H9 (cell line): Measurements from ENCODE around the gene GOLGA8A. TPM values are rescaled to one million over a fixed set of nuclear protein-coding genes. Genes with fewer than 3 reads are reported as not detected.

ENCODE experiments used
- DNase-seq: peaks from one replicate; pipeline ENCODE4 v3.0.0-alpha.2; 2017
- H2AFZ ChIP-seq: one replicate; pipeline ENCODE4 v1.6.1; 2013; ENCODE audit warnings: mild to moderate bottlenecking, low read length, control low read depth, moderate library complexity
- H2AK5ac ChIP-seq: 2 replicates; pipeline ENCODE4 v1.6.1; 2013; ENCODE audit warnings: low read length, control low read depth, mixed read lengths; ENCODE audit not compliant: insufficient read length
- H2BK120ac ChIP-seq: one replicate; pipeline ENCODE4 v1.6.1; 2013; ENCODE audit warnings: low read depth, mild to moderate bottlenecking, low read length, control low read depth, inconsistent platforms; ENCODE audit not compliant: poor library complexity, severe bottlenecking
- H2BK12ac ChIP-seq: 2 replicates; pipeline ENCODE4 v1.6.1; 2013; ENCODE audit warnings: low read length, control low read depth, mixed read lengths, low read depth; ENCODE audit not compliant: insufficient read length
- H2BK15ac ChIP-seq: 2 replicates; pipeline ENCODE4 v1.6.1; 2013; ENCODE audit warnings: low read depth, low read length, control low read depth
- H2BK20ac ChIP-seq: one replicate; pipeline ENCODE4 v1.6.1; 2013; ENCODE audit warnings: low read depth, mild to moderate bottlenecking, low read length, control low read depth, inconsistent platforms; ENCODE audit not compliant: poor library complexity, severe bottlenecking
- H2BK5ac ChIP-seq: 2 replicates; pipeline ENCODE4 v1.6.1; 2013; ENCODE audit warnings: low read length, control low read depth, mixed read lengths; ENCODE audit not compliant: insufficient read length
- H3K14ac ChIP-seq: 2 replicates; pipeline ENCODE4 v1.6.1; 2013; ENCODE audit warnings: low read length, control low read depth; ENCODE audit not compliant: insufficient read depth
- H3K18ac ChIP-seq: 2 replicates; pipeline ENCODE4 v1.6.1; 2013; ENCODE audit warnings: low read depth, mild to moderate bottlenecking, mixed read lengths, low read length, control low read depth; ENCODE audit not compliant: insufficient read length
- H3K23ac ChIP-seq: 2 replicates; pipeline ENCODE4 v1.6.1; 2013; ENCODE audit warnings: low read length, control low read depth, mixed read lengths, low read depth; ENCODE audit not compliant: insufficient read length
- H3K23me2 ChIP-seq: 2 replicates; pipeline ENCODE4 v1.6.1; 2013; ENCODE audit warnings: low read depth, mild to moderate bottlenecking, mixed read lengths, low read length, control low read depth; ENCODE audit not compliant: insufficient read length, poor library complexity, severe bottlenecking
- H3K27ac ChIP-seq: 2 replicates; pipeline ENCODE4 v1.5.1; 2013; ENCODE audit warnings: low read length, control low read depth, mixed read lengths, low read depth; ENCODE audit not compliant: insufficient read length
- H3K27me3 ChIP-seq: 2 replicates; pipeline ENCODE4 v1.6.1; 2013; ENCODE audit warnings: low read length, control low read depth, inconsistent platforms; ENCODE audit not compliant: insufficient read depth
- H3K4ac ChIP-seq: 2 replicates; pipeline ENCODE4 v1.6.1; 2013; ENCODE audit warnings: low read depth, mild to moderate bottlenecking, control low read depth, inconsistent platforms, low read length, moderate library complexity
- H3K4me1 ChIP-seq: 2 replicates; pipeline ENCODE4 v1.6.1; 2013; ENCODE audit warnings: low read length, control low read depth, inconsistent platforms; ENCODE audit not compliant: insufficient read depth
- H3K4me2 ChIP-seq: 2 replicates; pipeline ENCODE4 v1.6.1; 2013; ENCODE audit warnings: low read length, control low read depth, mixed read lengths; ENCODE audit not compliant: insufficient read length, insufficient read depth
- H3K56ac ChIP-seq: 2 replicates; pipeline ENCODE4 v1.6.1; 2013; ENCODE audit warnings: low read depth, mild to moderate bottlenecking, mixed read lengths, low read length, control low read depth; ENCODE audit not compliant: insufficient read length
- H3K79me1 ChIP-seq: 2 replicates; pipeline ENCODE4 v1.6.1; 2013; ENCODE audit warnings: low read depth, mild to moderate bottlenecking, moderate library complexity, low read length, control low read depth, inconsistent platforms; ENCODE audit not compliant: insufficient read depth, poor library complexity, severe bottlenecking
- H3K79me2 ChIP-seq: 2 replicates; pipeline ENCODE4 v1.6.1; 2013; ENCODE audit warnings: low read length, control low read depth, inconsistent platforms; ENCODE audit not compliant: insufficient read depth
- H3K9ac ChIP-seq: 2 replicates; pipeline ENCODE4 v1.6.1; 2013; ENCODE audit warnings: low read length, control low read depth, mixed read lengths; ENCODE audit not compliant: insufficient read length; ENCODE audit errors: extremely low read depth
- H3K9me3 ChIP-seq: one replicate; pipeline ENCODE4 v1.6.1; 2013; ENCODE audit warnings: low read depth, low read length, inconsistent platforms; ENCODE audit not compliant: control insufficient read depth
- H3T11ph ChIP-seq: one replicate; pipeline ENCODE4 v1.6.1; 2013; ENCODE audit warnings: mild to moderate bottlenecking, low read length, control low read depth, inconsistent platforms
- H4K20me1 ChIP-seq: one replicate; pipeline ENCODE4 v1.6.1; 2013; ENCODE audit not compliant: control insufficient read depth, insufficient read length, insufficient read depth
- H4K5ac ChIP-seq: 2 replicates; pipeline ENCODE4 v1.6.1; 2013; ENCODE audit warnings: low read depth, mild to moderate bottlenecking, mixed read lengths, low read length, control low read depth; ENCODE audit not compliant: insufficient read length
- H4K8ac ChIP-seq: replicated peaks from 2 replicates; pipeline ENCODE4 v1.6.1; 2013; ENCODE audit warnings: low read length, control low read depth, mixed read lengths, low read depth; ENCODE audit not compliant: insufficient read length
- H4K91ac ChIP-seq: 2 replicates; pipeline ENCODE4 v1.6.1; 2013; ENCODE audit warnings: low read depth, mild to moderate bottlenecking, moderate library complexity, mixed read lengths, low read length, control low read depth; ENCODE audit not compliant: insufficient read length
- H3K27ac Mint-ChIP-seq, 3 experiments: 2 replicates in 2 of 3; 3 replicates in 1 of 3; pipeline ENCODE4 v1.8.0; 2020 to 2021; ENCODE audit warnings: mixed read lengths in 3 of 3, mild to moderate bottlenecking in 1 of 3, moderate library complexity in 1 of 3
- H3K27me3 Mint-ChIP-seq: 2 replicates; pipeline ENCODE4 v1.8.0; 2021; ENCODE audit warnings: low read depth, mild to moderate bottlenecking, moderate library complexity, mixed read lengths
- H3K36me3 Mint-ChIP-seq, 3 experiments: 2 replicates in 2 of 3; 3 replicates in 1 of 3; pipeline ENCODE4 v1.8.0; 2020 to 2021; ENCODE audit warnings: low read depth in 3 of 3, mixed read lengths in 3 of 3; ENCODE audit not compliant: insufficient read depth in 1 of 3
- H3K4me1 Mint-ChIP-seq, 2 experiments: 2 replicates each; pipeline ENCODE4 v1.8.0; 2020; ENCODE audit warnings: mixed read lengths in 2 of 2
- H3K4me3 Mint-ChIP-seq, 2 experiments: 2 replicates in 1 of 2; 3 replicates in 1 of 2; pipeline ENCODE4 v1.8.0; 2020 to 2021; ENCODE audit warnings: mild to moderate bottlenecking in 2 of 2, mixed read lengths in 2 of 2, moderate library complexity in 1 of 2
- H3K9me3 Mint-ChIP-seq, 2 experiments: 2 replicates in 1 of 2; 3 replicates in 1 of 2; pipeline ENCODE4 v1.8.0; 2020; ENCODE audit warnings: mild to moderate bottlenecking in 2 of 2, mixed read lengths in 2 of 2, moderate library complexity in 1 of 2
- WGBS: extraction: QIAGEN DNeasy Blood & Tissue Kit; methylation state at CpG from one replicate; pipeline ENCODE4 v1.1.7; 2013; ENCODE audit warnings: missing lambda C conversion rate, low lambda C conversion rate, mixed read lengths; ENCODE audit not compliant: insufficient read length; ENCODE audit errors: extremely low coverage; 5-methylcytosine and 5-hydroxymethylcytosine counted together
- total RNA-seq: library from RNA; stranded (reverse); gene quantifications from 2 replicates; pipeline ENCODE4 v1.2.1, GENCODE V29; 2021
- TF ChIP-seq, protein P1 (sequence below): fragments of 200-600 bp; sonication (generic); conservative IDR thresholded peaks from 3 replicates; pipeline ENCODE4 v1.8.0; 2021; ENCODE audit warnings: antibody characterized with exemption, mild to moderate bottlenecking

Gene GOLGA8A
- total RNA-seq, 1 experiment from 2014 or later, result 58.8 TPM

DNA sequence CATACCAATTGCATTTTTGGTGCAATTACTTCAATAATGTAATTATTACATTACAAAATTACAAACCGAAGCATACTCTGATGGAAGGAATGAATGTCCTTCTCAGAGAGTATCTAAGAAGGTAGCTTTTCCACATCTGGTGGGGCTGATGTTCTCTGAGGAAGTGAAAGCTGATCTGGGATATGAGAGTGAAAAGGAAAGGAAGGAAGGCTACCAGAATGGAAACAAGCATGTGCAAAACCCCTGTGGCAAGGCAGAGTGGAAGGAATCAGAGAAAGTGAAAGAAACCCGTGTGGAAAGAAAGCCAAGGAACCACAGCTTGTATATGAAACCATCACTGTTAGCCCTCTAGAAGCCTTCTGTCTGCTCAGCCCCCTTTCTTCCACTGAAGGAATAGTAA is 35.3 kb upstream of the GOLGA8A start:
- H3K27ac ChIP-seq, result no peak overlapping the region
- no CpG with 5 or more reads among the region's 2 CpGs for WGBS
- no peak overlapping the region for H2BK5ac ChIP-seq
- H2BK20ac ChIP-seq, result no peak overlapping the region
- peaks cover 6% of the 10 kb centered on the region; the same call in 1 of the 2 replicates for H3K27me3 Mint-ChIP-seq
- no peak overlapping the region for H3K27ac Mint-ChIP-seq
- TF ChIP-seq, protein P1, sequence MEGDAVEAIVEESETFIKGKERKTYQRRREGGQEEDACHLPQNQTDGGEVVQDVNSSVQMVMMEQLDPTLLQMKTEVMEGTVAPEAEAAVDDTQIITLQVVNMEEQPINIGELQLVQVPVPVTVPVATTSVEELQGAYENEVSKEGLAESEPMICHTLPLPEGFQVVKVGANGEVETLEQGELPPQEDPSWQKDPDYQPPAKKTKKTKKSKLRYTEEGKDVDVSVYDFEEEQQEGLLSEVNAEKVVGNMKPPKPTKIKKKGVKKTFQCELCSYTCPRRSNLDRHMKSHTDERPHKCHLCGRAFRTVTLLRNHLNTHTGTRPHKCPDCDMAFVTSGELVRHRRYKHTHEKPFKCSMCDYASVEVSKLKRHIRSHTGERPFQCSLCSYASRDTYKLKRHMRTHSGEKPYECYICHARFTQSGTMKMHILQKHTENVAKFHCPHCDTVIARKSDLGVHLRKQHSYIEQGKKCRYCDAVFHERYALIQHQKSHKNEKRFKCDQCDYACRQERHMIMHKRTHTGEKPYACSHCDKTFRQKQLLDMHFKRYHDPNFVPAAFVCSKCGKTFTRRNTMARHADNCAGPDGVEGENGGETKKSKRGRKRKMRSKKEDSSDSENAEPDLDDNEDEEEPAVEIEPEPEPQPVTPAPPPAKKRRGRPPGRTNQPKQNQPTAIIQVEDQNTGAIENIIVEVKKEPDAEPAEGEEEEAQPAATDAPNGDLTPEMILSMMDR, result no peak
- no peaks in the 10 kb centered on the region for H3K27me3 ChIP-seq
- H2BK120ac ChIP-seq, result no peak overlapping the region
- no peak overlapping the region for H3K4ac ChIP-seq
- H3K14ac ChIP-seq, result no peak overlapping the region
- no peak overlapping the region for H2AFZ ChIP-seq
- H3K4me3 Mint-ChIP-seq, result no peak overlapping the region
- H2BK12ac ChIP-seq, result no peak overlapping the region
- no peaks in the 10 kb centered on the region for H3K9me3 Mint-ChIP-seq
- H3K9me3 ChIP-seq, result no peaks in the 10 kb centered on the region
- no peak overlapping the region for H2BK15ac ChIP-seq
- no peaks in the 10 kb centered on the region for H4K20me1 ChIP-seq
- no peak overlapping the region for H4K8ac ChIP-seq
- H3T11ph ChIP-seq, result no peak overlapping the region
- no peaks in the 10 kb centered on the region for H3K36me3 Mint-ChIP-seq
- H3K4me2 ChIP-seq, result no peak overlapping the region
- H3K23me2 ChIP-seq, result no peaks in the 10 kb centered on the region
- peaks cover 0 to 8% of the 10 kb centered on the region in 2 experiments; a peak in 2 of 4 replicates for H3K4me1 Mint-ChIP-seq
- no peak overlapping the region for H3K56ac ChIP-seq
- H3K79me1 ChIP-seq, result no peaks in the 10 kb centered on the region
- H4K5ac ChIP-seq, result no peak overlapping the region
- H3K79me2 ChIP-seq, result no peaks in the 10 kb centered on the region
- H2AK5ac ChIP-seq, result no peak overlapping the region
- no peak overlapping the region for H4K91ac ChIP-seq
- DNase-seq, result no peak
- H3K4me1 ChIP-seq, result no peaks in the 10 kb centered on the region
- no peak overlapping the region for H3K18ac ChIP-seq
- no peak overlapping the region for H3K9ac ChIP-seq
- no peak overlapping the region for H3K23ac ChIP-seq
